Activated CD4-positive, alpha-beta T cell treated with anti-CD3 and anti-CD28 coated beads for 4 hours (primary cell): Measurements from ENCODE around the gene WFDC8.

Source experiments
- DNase-seq, 2 donors: peaks; one replicate each; pipeline ENCODE4 v3.0.0-alpha.2; 2020

Gene WFDC8

GRCh38 chr20:45547206-45547770 lies 31.8 kb downstream of the WFDC8 start, which contains the start of gene EPPIN:
Gene EPPIN (minus strand): TSS chr20:45547401. CDS start chr20:45547357, 44 bp downstream.
- no peak for DNase-seq

GRCh38 chr20:45545754-45546453 lies 33.2 kb downstream of the WFDC8 start:
- no peak for DNase-seq

- no peak for DNase-seq
These were observed 33.7 kb downstream of the WFDC8 start for GRCh38 chr20:45545351-45545750.

GRCh38 chr20:45539382-45539781 lies 39.7 kb downstream of the WFDC8 start, which contains the start of gene WFDC6:
Gene WFDC6 (minus strand): TSS chr20:45539482. CDS start chr20:45539407, 75 bp downstream.
- no peak for DNase-seq

GRCh38 chr20:45538209-45538799 lies 40.8 kb downstream of the WFDC8 start:
- no peak for DNase-seq

GRCh38 chr20:45527294-45527693 lies 51.8 kb downstream of the WFDC8 start:
- no peak for DNase-seq

- no peak for DNase-seq
These were observed 55.3 kb downstream of the WFDC8 start for GRCh38 chr20:45523821-45524220.

GRCh38 chr20:45518282-45518681 lies 60.8 kb downstream of the WFDC8 start:
- no peak for DNase-seq

GRCh38 chr20:45515147-45515913 lies 63.8 kb downstream of the WFDC8 start, which contains the start of gene SPINT3:
Gene SPINT3 (minus strand): TSS chr20:45515622. CDS start chr20:45515608, 14 bp downstream.
- DNase-seq, result no peak

- no peak for DNase-seq
These were observed 68.7 kb downstream of the WFDC8 start for GRCh38 chr20:45510242-45510862.

GRCh38 chr20:45509091-45509490 lies 70.0 kb downstream of the WFDC8 start:
- DNase-seq, result no peak

- no peak for DNase-seq
These were observed 70.8 kb downstream of the WFDC8 start for GRCh38 chr20:45508068-45508886.

- no peak for DNase-seq
These were observed 71.9 kb downstream of the WFDC8 start for GRCh38 chr20:45507011-45507820.

GRCh38 chr20:45506398-45506797 lies 72.7 kb downstream of the WFDC8 start:
- no peak for DNase-seq

- no peak for DNase-seq
These were observed 75.7 kb downstream of the WFDC8 start for GRCh38 chr20:45503403-45503802.

GRCh38 chr20:45502561-45502960 lies 76.5 kb downstream of the WFDC8 start:
- DNase-seq, result no peak
